ACHN (cell line): ENCODE data around the gene LYZL1.
"Not testable (repeated sequence)": the region's sequence is repeated elsewhere in the genome, so short reads cannot be mapped to it uniquely, and the experiment has no call there.

Experiments
- DNase-seq: peaks from one replicate; pipeline ENCODE4 v3.0.0-alpha.2; 2015
- in situ Hi-C: cut with HindIII; loops from 2 replicates; pipeline ENCODE4 v1.10.0; 2017; ENCODE audit warnings: low sequenced_read_pairs, low pct_ligation_motif_present, low pct_unique_long_range_greater_than_20kb

Gene LYZL1

GRCh38 chr10:29353305-29353704 lies 64.4 kb downstream of the LYZL1 start:
- in situ Hi-C loops, result no loop called here
- DNase-seq, result no peak

GRCh38 chr10:29353887-29354561 lies 65.2 kb downstream of the LYZL1 start:
- in situ Hi-C loops, result no loop called here
- no peak for DNase-seq

GRCh38 chr10:29355411-29355991 lies 66.6 kb downstream of the LYZL1 start:
- in situ Hi-C loops, result no loop called here
- DNase-seq, result no peak

- DNase-seq, result no peak
Observed at GRCh38 chr10:29356931-29357330, 68.1 kb downstream of the LYZL1 start.

GRCh38 chr10:29358010-29358616 lies 69.2 kb downstream of the LYZL1 start:
- DNase-seq, result no peak
- in situ Hi-C loops, result no loop called here

More at GRCh38 chr10:29356931-29357330, 68.1 kb downstream of the LYZL1 start:
- in situ Hi-C loops, result no loop called here

- in situ Hi-C loops, result not testable (repeated sequence)
Observed at GRCh38 chr10:29360215-29360853, 71.5 kb downstream of the LYZL1 start.

More at GRCh38 chr10:29360215-29360853, 71.5 kb downstream of the LYZL1 start:
- not testable (repeated sequence) for DNase-seq
